Stimulated activated CD8-positive, alpha-beta memory T cell treated with anti-CD3 and anti-CD28 coated beads, Interleukin-7, amount 100 ng/mL, for 1 hour (primary cell): ENCODE data around the gene COQ8B.
"Not testable (repeated sequence)": the region's sequence is repeated elsewhere in the genome, so short reads cannot be mapped to it uniquely, and the experiment has no call there.

Source experiments
- DNase-seq, 2 donors: peaks; one replicate each; pipeline ENCODE4 v3.0.0-alpha.2; 2020; ENCODE audit warnings: low read depth in 2 of 2

Gene COQ8B

DNA sequence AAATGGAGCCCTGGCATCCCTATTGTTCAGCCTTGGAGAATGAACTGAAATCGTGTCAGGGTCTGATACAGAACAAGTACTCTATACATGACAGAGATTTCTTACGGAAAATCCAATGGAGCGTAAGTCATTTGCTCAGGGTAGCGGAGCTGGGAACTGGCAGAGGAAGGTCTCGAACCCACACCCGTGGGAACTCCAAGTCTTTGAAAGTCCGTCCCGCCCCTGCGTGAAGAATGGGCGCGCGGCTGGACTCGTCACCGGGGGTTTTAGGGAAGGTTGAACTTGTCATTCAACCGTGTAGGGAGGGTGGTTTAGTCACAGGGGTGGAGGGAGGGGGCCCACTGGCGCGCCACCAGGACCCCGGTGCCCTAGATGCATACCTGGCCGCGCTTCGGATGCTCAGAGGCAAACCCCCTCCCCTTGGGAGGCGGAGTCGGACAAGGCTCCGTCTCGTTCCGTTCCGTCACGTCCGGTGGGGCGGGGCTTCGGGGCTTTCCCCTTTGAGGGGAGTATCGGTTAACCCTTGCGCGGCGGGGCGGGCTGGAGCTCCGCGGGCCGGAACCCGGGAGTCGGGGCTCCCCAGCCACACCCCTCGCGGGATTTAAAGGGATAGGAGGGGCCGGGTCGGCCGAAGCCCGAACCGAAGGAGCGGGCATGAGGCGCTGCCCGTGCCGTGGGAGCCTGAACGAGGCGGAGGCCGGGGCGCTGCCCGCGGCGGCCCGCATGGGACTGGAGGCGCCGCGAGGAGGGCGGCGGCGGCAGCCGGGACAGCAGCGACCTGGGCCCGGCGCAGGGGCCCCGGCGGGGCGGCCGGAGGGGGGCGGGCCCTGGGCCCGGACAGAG, at the start of gene COQ8B, which contains the start of gene ITPKC:
Gene COQ8B (minus strand): TSS at position 405 of the 843 bp plus-strand sequence. CDS start 2,254 bp downstream, outside the sequence.
Gene ITPKC (plus strand): TSS at position 631 of the 843 bp plus-strand sequence. CDS start 24 bp downstream, at position 655.
- peak; percentile 100 for DNase-seq

DNA sequence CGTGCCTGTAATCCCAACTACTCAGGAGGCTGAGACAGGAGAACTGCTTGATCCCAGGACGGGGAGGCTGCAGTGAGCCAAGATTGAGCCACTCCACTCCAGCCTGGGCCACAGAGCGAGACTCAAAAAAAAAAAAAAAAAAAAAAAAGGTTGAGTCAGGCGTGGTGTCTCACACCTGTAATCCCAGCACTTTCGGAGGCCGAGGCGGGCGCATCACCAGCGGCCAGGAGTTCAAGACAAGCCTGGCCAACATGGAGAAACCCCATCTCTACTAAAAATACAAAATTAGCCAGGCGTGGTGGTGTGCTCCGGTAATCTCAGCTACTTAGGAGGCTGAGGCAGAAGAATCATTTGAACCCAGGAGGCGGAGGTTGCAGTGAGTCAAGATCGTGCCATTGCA, 49.7 kb upstream of the COQ8B start:
- not testable (repeated sequence) for DNase-seq

DNA sequence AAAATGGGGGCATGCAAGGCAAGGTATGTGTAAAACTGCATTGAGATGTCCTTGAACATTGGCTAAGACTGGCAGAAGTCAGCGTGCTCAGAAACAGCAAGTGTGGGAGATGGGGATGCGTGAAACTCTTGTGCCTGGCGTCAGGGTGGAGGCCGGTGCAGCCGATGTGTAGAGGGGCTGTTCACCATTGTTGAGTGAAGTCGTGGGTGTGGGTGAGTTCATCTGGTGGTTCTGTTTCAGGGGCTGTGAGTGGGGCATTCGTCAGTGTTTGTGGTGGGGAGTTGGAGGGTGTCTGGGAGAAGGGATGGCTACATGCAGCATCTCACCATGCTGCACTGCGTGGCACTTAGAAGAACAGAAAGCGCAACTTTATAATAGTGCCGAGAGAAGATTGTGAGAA, 47.3 kb upstream of the COQ8B start:
- DNase-seq = no peak

DNA sequence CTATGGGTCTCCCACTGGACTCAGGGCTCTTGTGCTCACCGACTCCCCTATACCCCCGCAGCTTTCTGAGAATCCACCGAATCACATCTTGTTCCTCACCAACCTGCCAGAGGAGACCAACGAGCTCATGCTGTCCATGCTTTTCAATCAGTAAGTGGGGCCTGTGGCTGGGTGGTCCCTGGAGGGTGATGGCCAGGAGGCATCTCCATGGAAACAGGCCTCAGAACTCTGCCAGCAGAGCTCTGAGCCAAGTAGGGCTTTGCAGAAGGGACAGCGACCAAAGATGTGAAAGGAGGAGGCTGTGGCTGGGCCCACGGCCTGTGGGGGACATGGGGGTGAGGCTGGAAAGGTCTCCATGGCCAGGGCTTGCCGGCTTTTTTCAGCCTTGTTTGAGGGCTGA, 46.8 kb upstream of the COQ8B start:
- no peak for DNase-seq

DNA sequence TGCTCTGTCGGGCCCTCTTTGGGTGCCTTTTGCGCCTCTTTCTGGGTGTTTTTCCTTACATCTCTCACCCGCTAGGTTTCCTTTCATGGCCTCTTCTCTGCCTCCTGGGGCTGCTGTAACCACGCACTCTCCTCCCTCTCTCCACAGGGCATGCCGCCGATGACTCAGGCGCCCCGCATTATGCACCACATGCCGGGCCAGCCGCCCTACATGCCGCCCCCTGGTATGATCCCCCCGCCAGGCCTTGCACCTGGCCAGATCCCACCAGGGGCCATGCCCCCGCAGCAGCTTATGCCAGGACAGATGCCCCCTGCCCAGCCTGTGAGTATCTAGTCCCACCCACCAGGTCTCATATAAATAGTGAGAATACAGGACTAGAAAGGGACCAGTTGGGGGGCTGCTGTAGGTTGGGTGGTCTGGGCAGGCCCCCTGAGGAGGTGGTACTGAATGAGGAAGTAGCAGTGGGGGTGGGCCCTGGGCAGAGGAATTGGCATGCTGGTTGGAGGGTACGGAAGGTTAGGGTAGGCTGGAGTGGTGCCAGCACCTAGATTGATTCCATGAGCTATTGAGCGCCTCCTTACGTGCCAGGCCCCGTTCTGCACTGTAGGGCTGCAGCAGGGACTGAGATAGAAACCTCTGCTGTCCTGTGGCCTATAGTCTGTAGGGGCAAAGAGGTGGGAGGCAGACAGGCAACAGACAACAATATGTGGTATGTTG, 46.2 kb upstream of the COQ8B start:
- DNase-seq = no peak

DNA sequence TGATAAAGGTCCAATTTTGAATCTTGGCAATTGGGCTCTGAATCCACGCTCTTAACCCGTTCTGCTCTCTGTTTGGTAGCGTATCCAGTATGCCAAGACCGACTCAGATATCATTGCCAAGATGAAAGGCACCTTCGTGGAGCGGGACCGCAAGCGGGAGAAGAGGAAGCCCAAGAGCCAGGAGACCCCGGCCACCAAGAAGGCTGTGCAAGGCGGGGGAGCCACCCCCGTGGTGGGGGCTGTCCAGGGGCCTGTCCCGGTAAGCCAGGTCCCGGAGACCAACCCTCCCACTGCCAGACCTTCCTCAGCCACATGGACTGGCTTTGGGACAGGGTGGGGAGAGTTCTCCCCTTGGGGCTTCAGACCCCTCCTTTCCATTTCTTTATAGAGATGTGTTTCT, 42.7 kb upstream of the COQ8B start:
- DNase-seq = no peak

DNA sequence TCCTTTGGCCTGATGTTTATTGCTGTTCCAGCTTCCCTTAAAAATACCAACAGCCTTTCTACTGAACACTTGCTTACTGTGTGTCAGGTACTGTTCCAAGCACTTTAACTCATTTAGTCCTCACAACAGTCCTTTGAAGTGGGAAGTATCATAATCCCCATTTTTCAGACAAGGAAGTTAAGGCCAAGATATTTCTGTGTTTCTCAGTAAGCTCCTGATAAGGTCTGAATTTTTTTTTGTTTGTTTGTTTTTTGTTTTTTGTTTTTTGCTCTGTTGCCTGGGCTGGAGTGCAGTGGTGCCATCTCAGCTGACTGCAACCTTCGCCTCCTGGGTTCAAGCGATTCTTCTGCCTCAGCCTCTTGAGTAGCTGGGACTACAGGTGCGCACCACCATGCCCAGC, 41.8 kb upstream of the COQ8B start:
- no peak for DNase-seq

DNA sequence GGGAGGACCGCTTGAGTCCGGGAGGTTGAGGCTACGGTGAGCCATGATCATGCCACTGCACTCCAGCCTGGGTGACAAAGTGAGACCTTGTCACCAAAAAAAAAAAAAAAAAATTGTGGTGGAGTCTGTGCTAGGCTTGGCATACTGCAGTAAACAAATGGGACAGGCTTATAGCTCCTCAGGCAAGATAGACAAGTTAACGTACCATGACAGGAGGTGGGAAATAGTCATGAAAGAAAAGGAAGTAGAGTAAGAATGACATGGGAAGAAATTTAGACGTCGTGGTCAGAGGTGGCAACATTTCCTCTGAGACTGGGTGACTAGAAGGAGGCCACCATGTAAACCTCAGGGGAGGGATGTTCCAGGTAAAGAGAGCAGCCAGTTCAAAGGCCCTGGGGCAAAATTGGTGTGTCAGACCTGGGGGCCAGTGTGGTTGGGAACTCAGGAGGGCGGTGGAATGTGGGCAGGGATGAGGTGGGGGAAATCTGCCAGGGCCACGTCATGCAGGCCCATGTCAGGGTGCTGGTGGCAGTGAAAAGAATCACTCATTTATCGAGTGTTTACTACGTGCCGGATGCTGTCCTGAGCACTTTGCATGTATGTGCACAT, 39.9 kb upstream of the COQ8B start:
- DNase-seq = no peak

DNA sequence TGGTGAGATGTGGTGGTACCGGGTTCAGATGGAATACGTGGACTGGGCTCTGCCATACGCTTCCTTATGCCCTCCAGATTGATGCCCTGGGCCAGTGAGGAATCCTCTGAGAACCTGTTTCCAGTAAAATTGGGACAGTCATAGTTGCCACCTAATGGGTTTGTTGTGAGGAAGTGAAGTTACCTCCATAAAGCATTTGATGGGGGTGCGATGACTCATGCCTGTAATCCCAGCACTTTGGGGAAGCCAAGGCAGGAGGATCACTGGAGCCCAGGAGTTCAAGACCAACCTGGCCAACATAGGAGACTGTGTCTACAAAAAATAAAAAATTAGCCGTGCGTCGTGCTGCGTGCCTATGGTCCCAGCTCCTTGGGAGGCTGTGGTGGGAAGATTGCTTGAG, 39.1 kb upstream of the COQ8B start:
- DNase-seq = no peak

DNA sequence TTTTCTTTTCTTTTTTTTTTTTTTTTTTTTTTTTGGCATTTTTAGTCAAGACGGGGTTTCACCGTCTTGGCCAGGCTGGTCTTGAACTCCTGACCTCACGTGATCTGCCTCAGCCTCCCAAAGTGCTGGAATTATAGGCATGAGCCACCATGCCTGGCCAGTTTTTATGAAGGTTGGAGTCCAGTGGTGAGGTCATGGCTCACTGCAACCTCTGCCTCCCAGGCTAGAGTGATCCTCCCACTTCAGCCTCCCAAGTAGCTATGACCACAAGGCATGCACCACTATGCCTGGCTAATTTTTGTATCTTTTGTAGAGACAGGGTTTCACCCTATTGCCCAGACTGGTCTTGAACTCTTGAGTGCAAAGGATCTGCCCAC, 38.5 kb upstream of the COQ8B start:
- no peak for DNase-seq

DNA sequence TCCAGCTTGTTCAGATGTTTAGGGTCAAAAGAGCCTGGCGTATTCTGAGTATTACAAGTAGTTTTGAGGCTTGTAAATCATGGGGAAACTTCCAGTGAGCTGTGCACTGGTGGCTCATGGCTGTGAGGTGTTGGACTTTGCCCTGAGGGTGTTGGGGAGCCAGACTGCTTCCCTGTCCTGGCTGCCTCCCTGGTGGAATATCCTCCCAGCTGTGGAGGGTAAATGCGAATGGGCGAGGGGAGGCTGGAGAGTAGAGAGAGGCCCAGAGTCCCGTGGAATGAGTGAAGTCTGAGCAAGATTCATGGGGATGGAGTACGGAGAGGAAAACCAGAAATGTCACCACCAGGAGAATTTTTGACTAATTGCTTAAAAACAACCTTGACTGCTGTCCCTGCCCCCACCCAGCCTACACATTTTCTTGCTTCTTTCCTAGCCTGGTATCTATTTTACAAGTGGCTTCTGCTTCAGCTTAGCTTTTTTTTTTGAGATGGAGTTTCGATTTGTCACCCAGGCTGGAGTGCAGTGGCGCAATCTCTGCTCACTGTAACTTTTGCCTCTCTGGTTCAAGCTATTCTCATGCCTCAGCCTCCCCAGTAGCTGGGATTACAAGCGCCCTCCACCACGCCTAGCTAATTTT, 38.0 kb upstream of the COQ8B start:
- no peak for DNase-seq

DNA sequence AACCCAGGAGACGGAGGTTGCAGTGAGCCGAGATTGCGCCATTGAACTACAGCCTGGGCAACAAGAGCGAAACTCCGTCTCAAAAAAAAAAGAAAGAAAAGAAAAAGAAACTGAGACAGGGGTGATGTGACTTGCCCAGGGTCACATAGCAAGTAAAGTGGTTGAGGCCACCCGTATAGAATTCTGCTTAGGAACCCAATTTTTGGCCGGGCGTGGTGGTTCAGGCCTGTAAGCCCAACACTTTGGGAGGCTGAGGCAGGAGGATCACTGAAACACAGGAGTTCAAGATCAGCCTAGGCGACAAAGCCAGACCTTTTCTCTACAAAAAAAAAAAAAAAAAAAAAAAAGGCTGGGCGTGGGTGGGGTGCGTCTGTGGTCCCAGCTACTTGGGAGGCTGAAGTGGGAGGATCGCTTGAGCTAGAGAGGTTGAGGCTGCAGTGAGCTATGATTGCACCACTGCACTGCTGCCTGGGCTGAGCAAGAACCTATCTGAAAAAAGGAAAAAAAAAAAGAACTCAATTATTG, 35.6 kb upstream of the COQ8B start:
- DNase-seq = no peak

DNA sequence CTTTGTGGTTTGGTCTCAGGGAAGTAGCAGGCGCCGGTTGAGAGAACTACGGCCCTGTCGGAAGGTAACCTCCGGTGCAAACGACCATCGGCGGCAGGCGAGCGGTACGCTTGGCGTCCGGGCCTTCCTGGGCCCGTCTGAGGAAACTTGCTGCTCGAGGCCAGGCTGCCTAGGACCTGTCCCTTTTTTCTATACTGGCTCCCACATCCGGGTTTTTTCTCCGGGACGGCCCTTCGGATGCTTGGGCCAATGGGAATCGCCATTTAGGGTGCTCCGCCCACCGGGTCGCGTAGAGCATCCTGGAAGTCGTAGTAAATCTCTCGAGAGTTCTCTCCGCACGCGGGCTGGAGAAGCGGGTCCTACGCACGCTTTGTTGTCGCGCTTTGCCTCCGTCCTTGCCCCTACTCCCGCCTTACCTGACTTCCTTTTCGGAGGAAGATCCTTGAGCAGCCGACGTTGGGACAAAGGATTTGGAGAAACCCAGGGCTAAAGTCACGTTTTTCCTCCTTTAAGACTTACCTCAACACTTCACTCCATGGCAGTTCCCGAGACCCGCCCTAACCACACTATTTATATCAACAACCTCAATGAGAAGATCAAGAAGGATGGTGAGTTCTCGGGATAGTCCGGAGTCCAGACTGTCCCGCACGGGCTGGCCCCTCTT, 34.3 kb upstream of the COQ8B start, which contains the start of gene SNRPA:
Gene SNRPA (plus strand): TSS at position 330 of the 664 bp plus-strand sequence. CDS start 206 bp downstream, at position 536.
- peak; percentile 84 to 89 for DNase-seq

DNA sequence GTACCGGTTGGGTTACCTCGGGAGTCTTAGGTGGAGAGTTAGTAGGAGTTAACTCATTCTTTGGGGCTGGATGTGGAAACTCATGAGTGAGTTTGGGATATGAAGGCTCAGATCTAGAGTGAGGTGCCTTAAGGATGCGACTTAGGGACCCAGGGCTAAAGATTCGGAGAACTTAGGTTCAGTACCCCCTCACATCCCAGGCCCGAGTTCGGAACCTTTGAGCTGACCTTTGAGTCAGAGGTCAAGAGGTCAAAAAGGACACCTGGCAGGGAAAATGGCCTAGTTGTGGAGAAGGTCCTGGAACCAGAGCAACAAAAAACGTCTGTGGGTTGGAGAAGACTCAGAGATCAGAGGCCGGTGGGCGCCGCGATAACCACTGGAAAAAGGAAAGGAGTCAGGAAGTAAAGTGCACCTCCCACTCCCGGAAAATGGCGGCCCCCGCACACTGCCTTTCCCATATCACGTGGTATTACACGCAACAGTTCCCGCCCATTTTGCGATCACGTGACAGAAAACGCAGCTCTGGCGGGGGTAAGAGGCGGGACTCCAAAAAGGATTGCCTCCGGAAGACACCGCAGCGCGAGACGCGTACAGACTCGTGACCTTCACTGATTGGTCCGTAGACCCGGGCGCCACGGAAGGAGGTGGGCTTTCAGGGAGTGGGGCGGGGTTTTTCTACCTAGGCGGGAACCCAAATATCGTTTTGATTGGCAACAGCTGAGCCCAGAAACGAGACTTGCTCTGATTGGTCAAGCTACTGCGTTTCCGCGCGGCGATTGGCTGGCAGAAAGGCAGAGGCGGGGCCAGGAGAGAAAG, 33.6 kb upstream of the COQ8B start, which contains the start of gene ACTMAP:
Gene ACTMAP (minus strand): TSS at position 420 of the 816 bp plus-strand sequence. CDS start 674 bp downstream, outside the sequence.
- DNase-seq = peak; percentile 98 to 99

DNA sequence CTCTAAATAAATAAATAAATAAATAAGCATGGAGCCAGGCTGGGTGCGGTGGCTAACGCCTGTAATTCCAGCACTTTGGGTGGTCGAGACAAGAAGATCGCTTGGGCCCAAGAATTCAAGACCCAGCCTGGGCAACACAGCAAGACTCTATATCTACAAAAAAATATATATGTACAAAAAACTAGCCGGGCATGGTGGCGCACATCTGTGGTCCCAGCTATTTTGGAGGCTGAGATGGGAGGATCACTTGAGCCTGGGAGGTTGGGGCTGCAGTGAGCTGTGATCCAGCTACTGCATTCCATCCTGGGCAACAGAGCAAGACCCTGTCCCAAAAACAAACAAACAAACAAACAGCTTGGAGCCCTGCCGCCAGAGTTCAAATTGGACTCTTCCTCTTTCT, 30.9 kb upstream of the COQ8B start:
- DNase-seq = no peak

DNA sequence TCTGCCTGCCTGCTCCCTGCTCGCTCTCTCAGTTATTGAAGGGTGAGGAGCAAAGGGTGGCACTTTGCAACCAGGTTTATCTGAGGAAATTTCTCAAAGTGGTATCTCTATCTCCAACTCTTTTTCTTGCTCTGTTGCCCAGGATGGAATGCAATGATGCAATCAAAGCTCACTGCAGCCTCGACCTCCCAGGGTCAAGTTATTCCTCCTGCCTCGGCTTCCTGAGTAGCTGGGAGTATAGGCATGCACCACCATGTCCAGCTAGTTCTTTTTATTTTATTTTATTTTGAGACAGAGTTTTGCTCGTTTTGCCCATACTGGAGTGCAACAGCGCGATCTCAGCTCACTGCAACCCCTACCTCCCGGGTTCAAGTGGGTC, 28.7 kb upstream of the COQ8B start:
- DNase-seq = no peak

DNA sequence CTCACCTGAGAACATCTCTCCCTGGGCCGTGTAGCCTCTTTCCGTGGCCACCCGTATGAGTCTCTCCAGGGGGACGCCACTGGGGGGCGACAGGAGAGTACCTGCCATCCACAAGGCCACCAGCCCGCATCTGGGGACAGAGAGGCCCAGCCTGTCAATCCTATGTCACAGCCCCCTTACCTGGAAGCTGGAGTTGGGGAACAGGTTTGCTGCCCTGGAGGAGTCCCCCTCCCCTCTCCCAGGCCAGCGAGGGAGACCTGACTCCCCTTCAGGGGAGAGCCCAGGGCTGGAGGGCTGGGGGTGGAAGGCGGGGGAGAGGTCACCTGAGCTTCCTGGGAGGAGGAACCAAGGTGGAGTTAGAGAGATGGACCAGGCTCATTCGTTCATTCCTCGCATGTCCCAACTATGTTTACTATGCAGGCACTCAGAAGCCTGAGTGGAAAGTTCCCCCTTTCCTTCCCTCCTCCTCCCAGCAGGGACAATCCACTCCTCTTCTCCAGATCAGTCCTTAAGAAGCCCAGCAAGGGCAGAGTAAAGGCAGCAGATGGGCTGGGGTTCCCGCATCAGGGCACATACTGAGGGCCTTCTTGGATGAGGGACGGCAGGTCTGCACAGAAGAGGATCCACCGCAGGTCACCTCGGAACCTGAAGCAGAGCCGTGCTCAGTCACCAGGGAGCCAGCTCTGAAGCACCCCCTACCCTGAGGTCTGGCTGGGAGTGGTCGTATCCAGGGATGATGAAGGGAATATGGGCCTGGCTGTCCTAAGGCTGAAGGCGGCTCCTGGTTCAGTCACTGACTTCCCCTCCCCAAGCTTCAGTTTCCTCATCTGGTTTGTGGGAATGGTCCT, 28.1 kb upstream of the COQ8B start:
- DNase-seq = no peak

DNA sequence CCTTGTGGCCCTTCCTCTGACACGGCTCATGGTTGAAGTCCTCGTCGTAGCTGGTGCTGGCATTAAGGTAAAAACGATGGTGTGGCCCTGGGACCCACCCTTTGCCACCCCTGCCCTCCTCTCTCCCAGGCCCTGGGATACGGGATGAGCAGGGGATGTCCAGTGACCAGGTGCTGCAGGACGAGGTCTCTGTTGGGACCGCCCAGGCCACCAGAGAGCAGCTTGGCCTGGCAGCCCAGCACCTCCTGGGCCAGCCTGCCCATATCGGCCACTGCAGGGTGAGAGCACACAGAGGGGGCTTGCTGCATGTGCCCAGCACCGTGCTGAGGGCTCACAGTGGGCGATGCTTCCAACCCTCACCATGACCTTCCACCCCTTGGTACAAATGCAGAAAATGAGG, 27.2 kb upstream of the COQ8B start:
- no peak for DNase-seq

DNA sequence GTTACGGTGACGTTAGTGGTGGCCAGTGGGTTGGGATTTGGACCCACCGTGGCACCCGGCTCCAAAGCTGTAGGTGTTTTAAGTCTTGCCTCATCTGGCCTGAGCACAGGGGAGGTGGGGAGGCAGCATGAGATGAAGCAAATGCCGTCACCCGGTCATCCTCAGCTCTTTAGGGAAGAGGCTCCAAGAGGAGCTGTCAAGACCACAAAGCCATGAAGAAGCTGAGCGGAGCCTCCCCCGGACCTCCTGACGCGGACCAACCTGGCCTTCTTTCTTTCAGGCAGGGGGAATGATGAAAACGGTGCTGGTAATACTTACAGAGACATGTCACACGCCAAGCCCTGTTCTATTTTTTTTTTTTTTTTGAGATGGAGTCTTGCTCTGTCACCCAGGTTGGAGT, 26.2 kb upstream of the COQ8B start:
- DNase-seq = no peak
